Stimulated activated CD4-positive, alpha-beta T cell treated with anti-CD3 and anti-CD28 coated beads, Interleukin-2, amount 100 ng/mL, for 4 hours (primary cell): ENCODE measurements around the gene MKX.

ENCODE experiments used
- DNase-seq: peaks from one replicate; pipeline ENCODE4 v3.0.0-alpha.2; 2020; ENCODE audit warnings: low read depth

The MKX gene

DNA sequence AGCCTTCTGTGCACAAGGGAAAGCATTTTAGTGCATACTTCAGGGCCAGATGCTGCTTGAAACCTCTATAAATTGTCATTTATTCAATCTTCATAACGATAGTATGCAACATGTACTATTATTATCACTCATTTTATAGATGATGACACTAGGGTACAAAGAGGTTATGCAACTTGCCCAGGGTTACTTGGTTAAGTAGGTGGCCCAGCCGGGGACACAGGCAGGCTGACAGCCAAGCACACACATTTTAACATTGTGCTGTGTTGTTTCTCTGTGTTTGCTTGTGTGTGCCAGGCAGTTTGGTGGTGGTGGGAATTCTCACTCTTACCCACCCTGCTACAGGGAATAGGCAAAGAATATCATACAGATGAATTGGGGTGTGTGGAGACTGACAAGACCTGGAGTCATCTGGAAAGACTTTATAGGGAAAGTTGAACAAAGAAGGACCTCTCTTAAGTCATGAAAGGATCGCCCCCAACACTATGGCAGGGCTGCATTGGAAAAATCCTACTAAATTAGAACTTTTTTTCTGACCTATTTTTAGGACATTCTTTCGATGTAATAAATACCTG lies 98.9 kb downstream of the MKX start:
- DNase-seq, result no peak

DNA sequence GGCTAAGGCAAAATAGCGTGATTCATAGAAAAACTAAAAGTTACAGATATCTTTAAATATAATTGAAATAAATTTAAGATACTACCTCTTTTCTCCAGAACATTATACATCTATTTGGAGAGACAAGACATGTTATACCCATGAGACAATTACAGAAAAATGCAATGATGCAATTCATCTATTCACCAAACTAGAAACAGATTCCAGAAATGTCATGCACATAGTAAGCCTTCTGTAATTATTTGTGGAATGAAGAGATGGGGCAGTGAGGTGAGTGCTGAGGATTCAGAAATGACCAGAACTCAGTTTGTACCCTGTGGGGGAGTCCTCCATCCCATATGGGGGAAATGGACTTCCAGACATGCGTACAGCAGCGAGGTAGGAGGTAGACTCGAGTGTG lies 99.4 kb downstream of the MKX start:
- no peak for DNase-seq

DNA sequence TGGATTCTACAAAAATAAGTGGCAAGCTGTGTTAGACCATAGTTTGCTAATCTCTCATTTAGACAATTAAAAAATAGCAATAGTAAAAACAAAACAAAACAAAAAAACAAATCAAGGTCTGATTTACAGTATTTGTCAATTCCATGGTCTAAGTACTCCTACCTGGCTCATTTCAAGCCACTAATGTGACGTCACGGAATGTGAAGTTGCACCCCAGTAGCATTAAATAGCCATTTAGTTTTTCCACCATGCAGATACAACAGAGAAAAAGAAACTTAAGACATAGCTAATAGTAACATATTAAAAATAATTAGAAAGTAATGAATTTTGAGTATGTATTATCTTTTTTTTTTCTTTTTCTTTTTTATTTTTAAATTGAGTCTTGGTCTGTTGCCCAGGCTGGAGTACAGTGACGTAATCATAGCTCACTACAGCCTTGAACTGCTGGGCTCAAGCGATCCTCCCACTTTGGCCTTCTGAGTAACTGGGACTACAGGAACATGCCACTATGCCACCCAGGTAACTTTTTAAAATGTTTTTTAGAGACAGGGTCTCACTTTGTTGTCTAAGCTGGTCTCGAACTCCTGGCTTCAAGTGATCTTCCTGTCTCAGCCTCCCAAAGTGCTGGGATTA lies 101.2 kb downstream of the MKX start:
- DNase-seq, result no peak

DNA sequence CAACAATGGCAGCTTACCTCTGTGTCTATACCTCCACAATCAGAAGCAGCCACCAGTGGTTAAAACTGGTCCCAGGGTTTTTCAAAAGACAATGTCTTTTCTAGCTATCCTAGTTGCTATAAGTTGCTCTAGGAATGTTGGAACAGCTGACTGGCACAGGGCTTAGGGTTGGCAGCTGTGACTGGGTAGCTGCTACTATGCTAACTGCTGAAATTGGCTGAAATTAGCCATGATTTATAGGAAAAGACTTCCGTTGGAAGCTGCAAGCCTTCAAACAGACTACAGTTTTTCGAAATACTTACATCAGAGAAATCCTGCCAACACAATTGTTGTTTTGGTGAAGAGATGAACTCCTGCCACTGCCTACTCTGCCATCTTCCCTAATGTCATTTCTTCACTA lies 102.3 kb downstream of the MKX start:
- no peak for DNase-seq

DNA sequence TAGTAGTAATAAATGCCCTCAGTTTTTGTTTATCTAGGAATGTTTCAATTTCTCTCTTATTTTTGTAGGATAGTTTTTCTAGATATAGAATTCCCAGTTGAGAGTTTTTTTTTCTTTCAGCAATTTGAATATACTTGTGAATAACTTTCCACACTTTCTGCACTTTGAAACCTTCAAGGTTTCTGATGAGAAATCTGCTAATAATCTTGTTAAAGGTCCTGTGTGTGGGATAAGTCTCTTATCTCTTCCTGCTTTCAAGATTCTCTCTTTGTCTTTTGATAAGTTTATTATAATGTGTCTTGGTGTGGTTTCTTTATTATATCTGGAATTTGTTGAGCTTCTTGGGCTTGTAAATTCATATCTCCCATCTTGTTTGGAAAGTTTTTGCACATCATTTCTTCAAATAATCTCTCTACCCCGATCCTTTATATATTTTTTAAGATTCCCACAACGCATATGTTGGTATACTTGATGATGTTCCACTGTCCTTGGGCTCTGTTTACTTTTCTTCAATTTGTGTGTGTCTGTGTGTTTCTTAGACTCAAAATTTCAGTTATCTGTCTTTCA lies 103.5 kb downstream of the MKX start:
- no peak for DNase-seq

DNA sequence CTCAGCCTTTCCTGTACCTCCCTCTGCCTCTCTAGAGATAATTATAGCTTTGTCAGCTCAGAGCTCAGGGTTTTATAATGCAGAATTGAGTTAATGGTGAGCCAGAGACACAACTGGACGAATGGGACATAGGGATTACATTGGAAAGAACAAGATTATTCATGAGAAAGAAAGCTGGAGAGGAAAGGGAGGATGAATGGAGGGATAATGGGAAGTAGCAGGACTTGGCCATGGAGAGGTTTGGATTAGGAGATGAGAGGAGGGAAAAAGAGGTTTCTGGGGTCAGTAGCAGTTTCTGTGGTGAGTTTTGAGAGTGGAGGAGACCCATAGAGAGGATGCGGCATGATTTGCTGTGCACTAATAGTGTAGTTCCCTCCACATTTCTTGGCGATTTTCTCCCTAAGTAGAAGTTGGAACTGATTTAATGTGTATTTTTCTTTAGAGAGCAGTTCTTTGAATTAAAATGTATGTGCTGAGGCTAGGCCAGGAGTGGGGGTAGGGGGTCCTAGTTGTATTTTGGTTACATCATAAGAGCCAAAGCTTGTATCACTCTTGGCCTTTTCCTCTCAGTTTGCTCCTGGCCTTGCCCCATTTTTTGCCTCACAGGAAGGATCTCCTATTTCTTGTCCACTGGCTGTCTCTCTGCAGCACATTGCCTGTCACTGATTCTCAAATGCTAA lies 107.4 kb downstream of the MKX start:
- DNase-seq, result no peak

DNA sequence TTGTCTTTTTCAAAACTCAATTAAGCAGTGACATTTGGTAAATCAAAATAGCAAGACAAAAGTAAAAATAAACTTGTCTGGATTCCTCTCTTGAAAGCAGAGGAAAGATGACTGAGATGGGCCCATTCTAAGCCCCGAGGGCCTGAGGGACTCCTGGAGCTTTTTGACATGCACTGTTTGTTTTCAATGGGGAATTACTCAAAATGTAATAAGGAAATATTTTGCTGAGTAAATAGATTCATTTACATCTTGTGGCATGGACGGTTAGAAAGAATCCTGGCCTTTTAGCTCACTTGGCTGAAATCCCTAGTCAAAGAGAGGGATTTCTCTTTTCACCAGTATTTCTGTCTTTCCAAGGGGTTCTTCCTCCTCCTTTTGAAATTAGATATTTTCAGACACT lies 108.0 kb downstream of the MKX start:
- DNase-seq, result no peak

DNA sequence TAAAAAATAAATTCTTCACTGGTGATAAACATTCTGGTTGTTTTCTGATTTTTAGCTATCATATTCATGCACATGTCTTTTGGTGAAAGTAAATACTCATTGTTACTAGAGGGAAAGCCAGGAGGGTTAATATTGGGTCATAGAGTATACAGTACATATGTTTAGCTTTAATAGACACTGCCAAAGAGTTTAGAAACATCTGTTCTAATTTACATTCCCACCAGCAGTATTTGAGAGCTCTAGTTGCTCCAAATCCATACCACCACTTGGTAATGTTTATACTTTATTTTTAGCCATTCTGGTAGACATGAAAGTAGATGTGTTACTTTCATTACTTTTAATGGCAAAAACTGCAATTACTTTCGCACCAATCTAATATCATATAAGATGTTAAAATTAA lies 108.8 kb downstream of the MKX start:
- DNase-seq, result no peak

DNA sequence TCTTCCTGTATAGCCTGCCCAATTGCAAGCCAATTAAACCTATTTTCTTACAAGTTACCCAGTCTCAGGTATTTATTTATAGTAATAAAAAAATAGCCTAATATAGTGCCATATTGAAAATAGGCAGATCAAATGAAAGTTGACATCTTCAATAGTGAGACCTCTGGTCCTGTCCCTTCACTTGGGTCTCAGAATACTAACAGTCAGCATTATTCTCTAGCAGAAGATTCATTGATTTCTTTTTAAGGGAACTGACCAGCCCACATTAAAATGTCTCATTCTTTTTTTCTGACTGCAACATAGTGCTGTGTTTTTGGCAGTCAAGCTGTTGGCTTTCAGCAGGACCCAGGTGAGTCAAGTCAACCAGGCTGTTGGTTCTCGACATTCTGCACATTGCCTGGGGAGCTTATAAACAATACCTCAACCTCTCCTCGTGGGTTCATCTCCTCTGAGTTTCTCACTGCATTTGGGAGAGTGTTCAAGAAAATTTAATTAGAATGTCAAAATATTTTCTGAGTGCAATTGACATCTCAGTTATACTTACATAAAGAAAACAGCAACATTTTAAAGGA lies 109.8 kb downstream of the MKX start:
- no peak for DNase-seq

DNA sequence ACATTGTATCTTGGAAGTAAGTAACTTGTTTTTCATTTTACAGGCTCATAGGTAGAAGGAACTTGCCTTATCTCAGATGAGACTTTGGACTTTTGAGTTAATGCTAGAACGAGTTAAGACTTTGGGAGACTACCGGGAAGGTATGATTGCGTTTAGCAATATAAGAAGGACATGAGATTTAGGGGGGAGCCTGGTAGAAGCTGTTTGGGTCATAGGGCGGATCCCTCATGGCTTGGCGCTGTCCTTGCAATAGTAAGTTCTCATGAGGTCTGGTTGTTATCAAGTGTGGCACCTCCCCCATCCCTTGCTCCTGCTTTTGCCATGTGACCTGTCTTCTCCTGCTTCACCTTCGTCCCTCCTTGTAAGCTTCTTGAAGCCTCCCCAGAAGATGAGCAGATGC lies 110.3 kb downstream of the MKX start:
- DNase-seq, result no peak

DNA sequence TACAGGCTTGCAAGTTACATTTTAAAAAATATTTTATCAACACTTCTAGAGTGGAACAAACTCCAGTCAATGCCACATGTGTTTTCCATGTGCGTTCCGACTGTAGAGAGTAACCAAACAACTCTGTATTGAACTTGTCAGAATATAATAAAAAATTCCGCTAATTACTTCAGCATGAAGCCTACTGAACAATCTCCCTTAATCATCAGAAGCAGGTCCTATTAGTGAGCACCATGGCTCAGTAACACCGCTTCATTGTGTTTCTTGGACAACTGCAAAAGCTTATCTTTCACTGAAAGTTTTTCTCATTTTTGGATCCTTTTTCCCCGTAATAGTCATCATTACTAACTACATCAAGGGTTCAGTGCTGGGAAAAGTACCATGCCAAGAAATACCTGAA lies 117.0 kb downstream of the MKX start:
- no peak for DNase-seq

DNA sequence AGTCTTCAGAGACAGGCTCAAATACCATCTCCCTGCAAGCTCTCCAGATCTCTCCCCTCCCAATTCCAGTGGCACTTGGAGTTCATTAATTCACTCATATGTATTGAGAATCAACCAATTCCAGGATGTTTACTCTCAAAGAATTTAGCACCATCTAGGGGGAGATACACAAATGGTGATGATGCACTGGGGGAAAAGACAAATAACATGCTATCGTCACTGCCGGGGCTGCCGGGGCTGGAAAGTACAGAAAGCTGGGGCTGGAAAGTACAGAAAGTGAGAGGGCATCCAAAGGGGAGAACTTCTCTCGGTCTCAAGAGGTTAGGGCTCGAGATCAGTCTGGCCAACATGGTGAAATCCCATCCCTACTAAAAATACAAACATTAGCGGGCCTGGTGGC lies 118.7 kb downstream of the MKX start:
- DNase-seq, result no peak

DNA sequence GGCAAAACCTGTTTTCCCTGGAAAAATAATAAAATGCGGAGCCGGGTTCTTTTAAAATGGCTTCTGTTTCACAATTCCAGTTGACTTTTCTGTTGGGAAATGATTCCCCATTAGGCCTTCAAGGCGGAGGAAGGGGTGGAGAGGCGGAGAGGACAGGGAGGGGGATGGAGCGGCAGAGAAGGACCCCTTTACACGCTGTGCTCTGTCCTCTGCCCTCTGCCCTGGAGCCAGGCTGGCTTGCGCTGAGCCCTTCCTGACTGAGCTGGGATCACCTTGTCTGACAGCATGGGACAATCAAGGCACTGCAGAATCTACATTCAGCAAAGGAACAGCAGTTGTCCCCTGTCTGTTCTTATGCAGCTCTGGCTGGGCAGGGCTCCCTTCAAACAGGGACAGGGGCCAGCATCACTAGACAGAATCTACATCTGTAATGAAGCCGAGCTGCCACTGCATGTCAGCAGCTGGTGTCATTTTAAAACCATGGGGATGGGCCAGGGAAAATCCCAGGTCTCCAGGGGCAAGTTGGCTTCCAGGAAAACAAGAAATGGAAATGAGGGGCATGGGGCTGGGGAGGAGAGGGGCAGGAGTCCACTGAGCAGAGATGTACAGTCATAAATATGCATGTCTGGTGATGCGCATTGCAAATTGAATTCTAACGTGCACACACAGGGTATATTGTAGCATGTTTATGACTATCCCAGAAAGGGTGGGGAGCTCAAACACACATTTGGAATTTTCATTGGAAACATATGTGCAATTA lies 120.0 kb downstream of the MKX start:
- DNase-seq, result no peak

DNA sequence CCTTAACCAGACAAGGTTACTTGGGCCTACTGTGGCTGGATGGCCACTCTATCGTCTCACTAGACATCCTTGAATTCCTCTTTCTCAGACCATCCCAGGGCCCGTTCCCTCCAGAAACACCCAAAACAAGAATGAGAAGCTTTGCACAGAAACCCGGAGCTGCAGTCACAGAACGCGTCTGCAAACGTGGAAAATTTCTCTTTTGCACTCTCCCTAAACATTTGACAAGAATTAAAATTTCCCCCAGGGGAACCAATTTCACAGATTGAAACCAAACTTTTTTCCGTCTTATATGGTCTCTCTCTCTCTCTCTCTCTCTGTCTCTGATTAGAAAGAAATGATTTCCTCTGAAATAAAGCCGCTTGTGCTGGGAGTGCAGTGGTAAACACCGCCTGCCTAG lies 120.7 kb downstream of the MKX start:
- no peak for DNase-seq
